BLaER1 treated with 17β-estradiol and CSF1 and Interleukin-3, amounts not matched to agents 10 nM and 100 nM (cell line): Measurements from ENCODE around the gene CXCL6.
A peak's percentile ranks its signal among the peaks of the same experiment; 100 is the strongest.

Experiments used
- H3K27ac ChIP-seq, 11 experiments: shearing (Covaris generic); formaldehyde crosslinking; 2 replicates each; pipeline ENCODE4 v1.8.1; 2022
- H3K27me3 ChIP-seq, 11 experiments: shearing (Covaris generic); formaldehyde crosslinking; 2 replicates each; pipeline ENCODE4 v1.8.1; 2022
- H3K36me3 ChIP-seq, 11 experiments: shearing (Covaris generic); formaldehyde crosslinking; 2 replicates each; pipeline ENCODE4 v1.8.1; 2022
- H3K4me1 ChIP-seq, 10 experiments: shearing (Covaris generic); formaldehyde crosslinking; 2 replicates each; pipeline ENCODE4 v1.8.1; 2022
- H3K4me2 ChIP-seq, 11 experiments: shearing (Covaris generic); formaldehyde crosslinking; 2 replicates each; pipeline ENCODE4 v1.8.1; 2022
- H3K4me3 ChIP-seq, 10 experiments: shearing (Covaris generic); formaldehyde crosslinking; 2 replicates each; pipeline ENCODE4 v1.8.1; 2022
- H3K9ac ChIP-seq, 11 experiments: shearing (Covaris generic); formaldehyde crosslinking; 2 replicates each; pipeline ENCODE4 v1.8.1; 2022
- H3K9me3 ChIP-seq, 11 experiments: shearing (Covaris generic); formaldehyde crosslinking; replicated peaks in 1 of 11; 2 replicates each; pipeline ENCODE4 v1.8.1; 2022
- H4K20me1 ChIP-seq, 11 experiments: shearing (Covaris generic); formaldehyde crosslinking; 2 replicates each; pipeline ENCODE4 v1.8.1; 2022
- Cebpa-rat ChIP-seq, 11 experiments: shearing (Covaris generic); IDR thresholded peaks; 2 replicates each; pipeline ENCODE4 v1.8.1; 2022

CXCL6 gene

GRCh38 chr4:73847526-73848182 is 11.2 kb downstream of the CXCL6 start:
- peaks cover 0 to 66% (median 4%) of the 10 kb centered on the region in 10 experiments; a peak in 9 of 20 replicates for H3K4me1 ChIP-seq
- H3K4me2 ChIP-seq = peak overlapping the region in 4 of 11 experiments; percentile 35 to 84 (median 66); a peak in 8 of 22 replicates
- no peak for TF ChIP-seq Cebpa-rat (IDR thresholded peaks at IDR 0.05)
- H4K20me1 ChIP-seq = no peaks in the 10 kb centered on the region
- H3K36me3 ChIP-seq = no peaks in the 10 kb centered on the region
- H3K9ac ChIP-seq = no peak overlapping the region
- no peaks in the 10 kb centered on the region for H3K27me3 ChIP-seq
- H3K4me3 ChIP-seq = no peak overlapping the region
- H3K9me3 ChIP-seq = no peaks in the 10 kb centered on the region
- H3K27ac ChIP-seq = peak overlapping the region in 2 of 11 experiments; percentile 1 to 10; a peak in 1 of 22 replicates

- Histone ChIP-seq H3K4me3 (no peak overlapping the region), H4K20me1 (no peaks in the 10 kb centered on the region), H3K4me1 (peaks cover 0 to 66% (median 2%) of the 10 kb centered on the region in 10 experiments; a peak in 9 of 20 replicates), H3K9me3 (no peaks in the 10 kb centered on the region), H3K9ac (no peak overlapping the region), H3K4me2 (peak overlapping the region in 4 of 11 experiments; percentile 35 to 84 (median 66); a peak in 6 of 22 replicates), H3K36me3 (no peaks in the 10 kb centered on the region), H3K27ac (no peak overlapping the region), H3K27me3 (no peaks in the 10 kb centered on the region)
- no peak for TF ChIP-seq Cebpa-rat (IDR thresholded peaks at IDR 0.05)
Observed at GRCh38 chr4:73848183-73848777, 11.8 kb downstream of the CXCL6 start.

DNA sequence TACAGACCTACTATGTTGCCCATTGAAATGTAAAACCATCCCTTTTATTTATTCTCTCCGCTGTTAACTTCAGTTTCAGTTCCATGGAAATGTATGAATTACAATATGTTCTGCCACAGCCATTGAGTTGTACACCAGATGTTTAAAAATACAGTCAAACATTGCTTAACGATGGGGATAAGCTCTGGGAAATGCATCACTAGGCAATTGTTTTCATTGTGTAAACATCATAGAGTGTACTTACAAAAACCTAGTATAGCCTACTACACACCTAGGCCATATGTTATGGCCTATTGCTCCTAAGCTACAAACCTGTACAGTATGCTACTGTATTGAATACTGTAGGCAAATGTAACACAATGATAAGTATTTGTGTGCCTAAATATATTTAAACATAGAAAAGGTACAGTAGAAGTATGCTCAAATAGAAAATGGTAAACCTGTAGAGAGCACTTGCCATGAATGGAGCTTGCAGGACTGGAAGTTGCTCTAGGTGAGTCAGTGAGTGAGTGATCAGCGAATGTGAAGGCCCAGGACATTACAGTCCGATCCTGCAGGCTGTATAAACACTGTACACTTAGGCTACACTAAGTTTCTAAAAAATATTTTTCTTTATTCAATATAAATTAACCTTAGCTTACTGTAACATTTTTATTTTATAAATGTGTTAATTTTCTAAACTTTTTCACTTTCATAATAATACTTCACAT is 13.9 kb downstream of the CXCL6 start:
- H3K9me3 ChIP-seq = no peaks in the 10 kb centered on the region; a peak in 1 of 22 replicates
- TF ChIP-seq Cebpa-rat (IDR thresholded peaks at IDR 0.05) = no peak

GRCh38 chr4:73851293-73851692 is 14.8 kb downstream of the CXCL6 start:
- H3K4me3 ChIP-seq = no peak overlapping the region
- no peaks in the 10 kb centered on the region for H3K27me3 ChIP-seq
- H3K9me3 ChIP-seq = peaks cover 0 to 3% (median 0%) of the 10 kb centered on the region in 11 experiments; a peak in 3 of 22 replicates
- no peak overlapping the region for H3K4me2 ChIP-seq
- no peak overlapping the region for H3K9ac ChIP-seq
- no peak for TF ChIP-seq Cebpa-rat (IDR thresholded peaks at IDR 0.05)
- no peak overlapping the region for H3K27ac ChIP-seq
- H3K4me1 ChIP-seq = peaks cover 0 to 51% (median 2%) of the 10 kb centered on the region in 10 experiments; a peak in 9 of 20 replicates
- no peaks in the 10 kb centered on the region for H4K20me1 ChIP-seq
- peaks cover 0 to 2% (median 0%) of the 10 kb centered on the region in 11 experiments; a peak in 1 of 22 replicates for H3K36me3 ChIP-seq

More for the DNA sequence above, 13.9 kb downstream of the CXCL6 start:
- H3K9ac ChIP-seq = no peak overlapping the region
- H3K27me3 ChIP-seq = no peaks in the 10 kb centered on the region
- H3K27ac ChIP-seq = no peak overlapping the region
- H3K4me2 ChIP-seq = no peak overlapping the region
- H3K4me3 ChIP-seq = no peak overlapping the region
- no peaks in the 10 kb centered on the region for H3K36me3 ChIP-seq
- H3K4me1 ChIP-seq = peaks cover 0 to 56% (median 2%) of the 10 kb centered on the region in 10 experiments; a peak in 9 of 20 replicates
- no peaks in the 10 kb centered on the region for H4K20me1 ChIP-seq

GRCh38 chr4:73852771-73853170 is 16.3 kb downstream of the CXCL6 start:
- Histone ChIP-seq H4K20me1 (no peaks in the 10 kb centered on the region), H3K9me3 (peaks cover 0 to 18% (median 0%) of the 10 kb centered on the region in 11 experiments; a peak in 6 of 22 replicates), H3K4me1 (peaks cover 0 to 49% (median under 1%) of the 10 kb centered on the region in 10 experiments; a peak in 9 of 20 replicates), H3K27ac (no peak overlapping the region), H3K27me3 (no peaks in the 10 kb centered on the region), H3K9ac (no peak overlapping the region), H3K4me3 (no peak overlapping the region), H3K36me3 (peaks cover 0 to 3% (median 0%) of the 10 kb centered on the region in 11 experiments; a peak in 1 of 22 replicates), H3K4me2 (peak overlapping the region in 2 of 11 experiments; percentile 29 to 55; a peak in 3 of 22 replicates)
- TF ChIP-seq Cebpa-rat (IDR thresholded peaks at IDR 0.05) = no peak

- H3K4me2 ChIP-seq = peak within 1 kb of the TSS in 2 of 11 experiments; percentile 29 to 55; a peak in 4 of 22 replicates
- H3K4me3 ChIP-seq = no peak within 1 kb of the TSS
- H3K36me3 ChIP-seq = peaks cover 0 to 3% (median 0%) of the 10 kb centered on the region in 11 experiments; a peak in 1 of 22 replicates
Observed at GRCh38 chr4:73853246-73853704, 16.8 kb downstream of the CXCL6 start, which contains the start of gene PF4V1. Gene PF4V1, plus strand, starts transcription at chr4:73853296. Its CDS starts 67 bp downstream, at chr4:73853363.

GRCh38 chr4:73853718-73854473 is 17.4 kb downstream of the CXCL6 start:
- no peak for TF ChIP-seq Cebpa-rat (IDR thresholded peaks at IDR 0.05)
- peak overlapping the region in 1 of 11 experiments; percentile 55; a peak in 1 of 22 replicates for H3K4me2 ChIP-seq

More at GRCh38 chr4:73853246-73853704, 16.8 kb downstream of the CXCL6 start, which contains the start of gene PF4V1:
- no peaks in the 10 kb centered on the region for H3K27me3 ChIP-seq
- peaks cover 0 to 23% (median 0%) of the 10 kb centered on the region in 11 experiments; a peak in 6 of 22 replicates for H3K9me3 ChIP-seq
- no peak within 1 kb of the TSS; a peak in 1 of 22 replicates for H3K27ac ChIP-seq
- peaks cover 0 to 49% (median 0%) of the 10 kb centered on the region in 10 experiments; a peak in 7 of 20 replicates for H3K4me1 ChIP-seq
- no peaks in the 10 kb centered on the region for H4K20me1 ChIP-seq
- no peak within 1 kb of the TSS for H3K9ac ChIP-seq
- no peak for TF ChIP-seq Cebpa-rat (IDR thresholded peaks at IDR 0.05)

GRCh38 chr4:73855406-73855805 is 18.9 kb downstream of the CXCL6 start:
- Histone ChIP-seq H3K36me3 (peaks cover 0 to 3% (median 0%) of the 10 kb centered on the region in 11 experiments; a peak in 1 of 22 replicates), H3K27me3 (no peaks in the 10 kb centered on the region), H4K20me1 (no peaks in the 10 kb centered on the region), H3K27ac (no peak overlapping the region; a peak in 1 of 22 replicates), H3K4me3 (no peak overlapping the region), H3K4me1 (peaks cover 0 to 63% (median 0%) of the 10 kb centered on the region in 10 experiments; a peak in 7 of 20 replicates), H3K9ac (no peak overlapping the region), H3K4me2 (peak overlapping the region in 2 of 11 experiments; percentile 7 to 34; a peak in 2 of 22 replicates), H3K9me3 (peaks cover 0 to 35% (median 0%) of the 10 kb centered on the region in 11 experiments; a peak in 6 of 22 replicates)
- TF ChIP-seq Cebpa-rat (IDR thresholded peaks at IDR 0.05) = no peak

More at GRCh38 chr4:73853718-73854473, 17.4 kb downstream of the CXCL6 start:
- no peak overlapping the region for H3K27ac ChIP-seq
- no peaks in the 10 kb centered on the region for H3K27me3 ChIP-seq
- H3K9ac ChIP-seq = no peak overlapping the region
- H3K4me3 ChIP-seq = no peak overlapping the region
- H3K36me3 ChIP-seq = peaks cover 0 to 3% (median 0%) of the 10 kb centered on the region in 11 experiments; a peak in 1 of 22 replicates
- H3K4me1 ChIP-seq = peaks cover 0 to 49% (median 0%) of the 10 kb centered on the region in 10 experiments; a peak in 7 of 20 replicates
- peaks cover 0 to 29% (median 0%) of the 10 kb centered on the region in 11 experiments; a peak in 6 of 22 replicates for H3K9me3 ChIP-seq
- H4K20me1 ChIP-seq = no peaks in the 10 kb centered on the region
